Measurements from ENCODE around the gene RFTN1. TPM values are rescaled to one million over a fixed set of nuclear protein-coding genes. Genes with fewer than 3 reads are reported as not detected.

The RFTN1 gene
- total and polyA plus RNA-seq, 2 of the 8 experiments (the other 6 are each of a cell fraction or from before 2014, with no cell fraction given), result 4.6 to 6.7 TPM

GRCh38 chr3:16270855-16271254, 242.6 kb downstream of the RFTN1 start (continued):
- no peak for TF ChIP-seq TEAD4 (IDR thresholded peaks at IDR 0.05; ENCODE audit: low read depth, low read length)
- TF ChIP-seq ASH2L (IDR thresholded peaks at IDR 0.05; ENCODE audit: low read length), result no peak
- TF ChIP-seq TAF7 (optimal IDR thresholded peaks at IDR 0.05; ENCODE audit: borderline replicate concordance, low read depth, low read length), result no peak
- no peak for TF ChIP-seq SAP30 (IDR thresholded peaks at IDR 0.05; ENCODE audit: insufficient read depth, insufficient replicate concordance, low read length)
- no peak for TF ChIP-seq ZNF274 (IDR thresholded peaks at IDR 0.05; ENCODE audit: borderline replicate concordance, extremely low read depth, low read length)

Data from H1 (cell line).